ENCODE results near the gene PRAMEF20.
"Not testable (repeated sequence)": the region's sequence is repeated elsewhere in the genome, so short reads cannot be mapped to it uniquely, and the experiment has no call there.

GRCh38 chr1:13395311-13395710 lies 14.9 kb upstream of the PRAMEF20 start:
- not testable (repeated sequence) for TF ChIP-seq CTCF, POLR2A (IDR thresholded peaks at IDR 0.05)

All from body of pancreas (tissue), 4 donors.